CD4-positive, alpha-beta memory T cell (primary cell): ENCODE results near the gene TUBE1. TPM values are rescaled to one million over a fixed set of nuclear protein-coding genes. Genes with fewer than 3 reads are reported as not detected.

Experiments used
- CTCF ChIA-PET: fragments of 350-600 bp; sonication (Branson Sonifier 250); formaldehyde crosslinking; loops from one replicate; lab custom pipeline; 2021; ENCODE audit warnings: inconsistent platforms; ENCODE audit not compliant: partially characterized antibody; lab: Charles Lee
- POLR2A ChIA-PET: fragments of 350-600 bp; sonication (Branson Sonifier 250); formaldehyde crosslinking; loops from one replicate; lab custom pipeline; 2021; ENCODE audit not compliant: partially characterized antibody; lab: Charles Lee
- DNase-seq, 5 donors: peaks; one replicate each; pipeline versions ENCODE4 v3.0.0 to v3.0.0-alpha.2; 2020 to 2022; ENCODE audit warnings: mixed read lengths in 1 of 5
- H3K27ac ChIP-seq: one replicate; pipeline ENCODE4 v1.7.0; 2013; ENCODE audit warnings: low read depth, low read length
- H3K27me3 ChIP-seq: 2 replicates; pipeline ENCODE4 v1.7.0; 2013; ENCODE audit warnings: mild to moderate bottlenecking, low read length, moderate library complexity; ENCODE audit not compliant: insufficient read depth
- H3K36me3 ChIP-seq: 2 replicates; pipeline ENCODE4 v1.7.0; 2013; ENCODE audit warnings: mild to moderate bottlenecking, low read length, moderate library complexity; ENCODE audit not compliant: insufficient read depth
- H3K4me1 ChIP-seq: 2 replicates; pipeline ENCODE4 v1.7.0; 2013; ENCODE audit warnings: mild to moderate bottlenecking, low read length, moderate library complexity; ENCODE audit not compliant: insufficient read depth
- H3K4me3 ChIP-seq, 2 donors: one replicate each; pipeline ENCODE4 v1.7.0; 2013; ENCODE audit warnings: low read length in 2 of 2, mild to moderate bottlenecking in 1 of 2
- H3K9me3 ChIP-seq, 2 donors: one replicate each; pipeline ENCODE4 v1.7.0; 2013; ENCODE audit warnings: low read length in 2 of 2, control low read depth in 1 of 2; ENCODE audit not compliant: control insufficient read depth in 1 of 2
- H3K27ac Mint-ChIP-seq, 7 donors: one replicate each; pipeline ENCODE4 v1.8.0; 2020 to 2021; ENCODE audit warnings: mixed read lengths in 7 of 7, mild to moderate bottlenecking in 6 of 7, inconsistent platforms in 3 of 7, moderate library complexity in 3 of 7
- H3K27me3 Mint-ChIP-seq, 2 donors: one replicate each; pipeline ENCODE4 v1.8.0; 2020 to 2021; ENCODE audit warnings: mixed read lengths in 2 of 2
- H3K36me3 Mint-ChIP-seq, 2 donors: one replicate each; pipeline ENCODE4 v1.8.0; 2020 to 2021; ENCODE audit warnings: mixed read lengths in 2 of 2, inconsistent platforms in 1 of 2, mild to moderate bottlenecking in 1 of 2
- H3K4me1 Mint-ChIP-seq, 4 donors: one replicate each; pipeline ENCODE4 v1.8.0; 2020 to 2021; ENCODE audit warnings: mixed read lengths in 4 of 4, mild to moderate bottlenecking in 1 of 4
- H3K4me3 Mint-ChIP-seq, 8 donors: one replicate each; pipeline ENCODE4 v1.8.0; 2020 to 2021; ENCODE audit warnings: mixed read lengths in 8 of 8, mild to moderate bottlenecking in 7 of 8, moderate library complexity in 6 of 8, inconsistent platforms in 3 of 8
- H3K9me3 Mint-ChIP-seq, 8 donors: one replicate each; pipeline ENCODE4 v1.8.0; 2020 to 2021; ENCODE audit warnings: mixed read lengths in 8 of 8, mild to moderate bottlenecking in 5 of 8, inconsistent platforms in 3 of 8, moderate library complexity in 1 of 8
- intact Hi-C: fragments of 100-400 bp; cut with micrococcal nuclease; formaldehyde crosslinking; loops from one replicate; pipeline ENCODE4 v1.15.1; 2023
- polyA plus RNA-seq, 2 donors: library from polyadenylated mRNA; unstranded; fragments of 300-500 nt; fragmentation: Illumina TruSeq; gene quantifications; one replicate each; pipeline ENCODE4 v1.2.3, GENCODE V29; 2021
- total RNA-seq, 2 experiments: library from RNA; stranded (reverse); gene quantifications; one replicate each; pipeline ENCODE4 v1.2.3, GENCODE V29; 2021

TUBE1 gene
- total and polyA plus RNA-seq, 4 experiments from 2014 or later, result 15.6 to 45.2 (median 29.8) TPM

DNA sequence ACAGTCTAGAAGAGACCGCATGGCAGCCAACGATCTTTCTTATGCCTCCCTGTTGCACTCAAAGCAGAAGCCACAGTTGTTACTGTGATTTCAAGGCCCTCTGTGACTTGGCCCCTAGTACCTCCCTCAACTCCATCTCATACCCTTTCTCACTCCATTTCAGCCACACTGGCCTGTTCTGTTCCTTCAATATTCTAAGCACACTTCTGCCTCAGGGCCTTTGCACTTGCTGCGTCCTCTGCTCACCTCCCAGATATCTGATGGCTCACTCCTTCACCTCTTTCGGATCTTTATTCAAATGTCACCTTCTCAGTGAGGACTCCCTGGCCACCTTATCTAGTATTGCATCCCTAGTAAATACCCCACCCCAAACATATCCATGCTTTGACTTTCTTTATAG, 62.8 kb downstream of the TUBE1 start:
- intact Hi-C loops, result no loop called here
- DNase-seq, result no peak
- peaks cover 51% of the 10 kb centered on the region for H3K4me1 ChIP-seq
- no peaks in the 10 kb centered on the region for H3K27me3 Mint-ChIP-seq
- no peak overlapping the region for H3K27ac ChIP-seq
- ChIA-PET POLR2A (no interaction called here), CTCF (interaction anchor here (20.9 kb wide), 1 partner anchor 17 kb away, joined by 619 read pairs; no protein-coding TSS in a partner anchor)
- H3K4me1 Mint-ChIP-seq, result peaks cover 32 to 61% (median 50%) of the 10 kb centered on the region in 4 donors
- H3K27ac Mint-ChIP-seq, result peak overlapping the region in 2 of 7 donors; percentile 26 to 85
- H3K4me3 Mint-ChIP-seq, result peak overlapping the region in 1 of 8 donors; percentile 17
- H3K4me3 ChIP-seq, result no peak overlapping the region
- no peaks in the 10 kb centered on the region for H3K27me3 ChIP-seq
- H3K9me3 ChIP-seq, result no peaks in the 10 kb centered on the region
- peaks cover 3 to 14% (median 10%) of the 10 kb centered on the region in 8 donors for H3K9me3 Mint-ChIP-seq
- no peaks in the 10 kb centered on the region for H3K36me3 ChIP-seq
- H3K36me3 Mint-ChIP-seq, result peaks cover 3 to 14% of the 10 kb centered on the region in 2 donors

DNA sequence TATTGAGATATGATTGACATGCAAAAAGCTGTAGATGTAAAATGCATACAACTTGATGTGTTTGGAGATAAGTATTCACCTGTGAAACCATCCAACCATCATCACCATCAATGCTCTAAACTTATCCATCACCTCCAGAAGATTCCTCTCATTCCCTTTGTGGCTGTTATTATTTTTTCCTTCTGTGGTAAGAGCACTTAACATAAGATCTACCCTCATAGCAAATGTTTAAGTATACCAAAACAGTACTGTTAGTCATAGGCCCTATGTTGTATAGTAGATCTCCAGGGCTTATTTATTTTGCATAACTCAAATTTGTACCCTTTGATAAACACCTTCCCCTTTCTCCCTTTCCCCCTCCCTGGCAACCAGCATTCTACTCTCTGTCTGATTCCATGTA, 64.5 kb downstream of the TUBE1 start:
- H3K9me3 ChIP-seq, result no peaks in the 10 kb centered on the region
- intact Hi-C loops, result no loop called here
- no peak overlapping the region for H3K27ac ChIP-seq
- H3K4me1 Mint-ChIP-seq, result peaks cover 23 to 56% (median 40%) of the 10 kb centered on the region in 4 donors
- ChIA-PET POLR2A (interaction anchor here (1.1 kb wide), 1 partner anchor 13 kb away, joined by 4 read pairs; no protein-coding TSS in a partner anchor), CTCF (interaction anchor here (1.1 to 20.9 kb wide), 3 partner anchors 11 to 18 kb away, joined by 3 to 619 read pairs (median 5); no protein-coding TSS in a partner anchor)
- H3K4me3 ChIP-seq, result no peak overlapping the region
- DNase-seq, result no peak
- H3K27me3 Mint-ChIP-seq, result no peaks in the 10 kb centered on the region
- peak overlapping the region in 2 of 7 donors; percentile 24 to 79 for H3K27ac Mint-ChIP-seq
- H3K4me1 ChIP-seq, result peaks cover 39% of the 10 kb centered on the region
- H3K27me3 ChIP-seq, result no peaks in the 10 kb centered on the region
- peaks cover 3 to 14% (median 10%) of the 10 kb centered on the region in 8 donors for H3K9me3 Mint-ChIP-seq
- no peak overlapping the region for H3K4me3 Mint-ChIP-seq
- peaks cover 3 to 14% of the 10 kb centered on the region in 2 donors for H3K36me3 Mint-ChIP-seq
- no peaks in the 10 kb centered on the region for H3K36me3 ChIP-seq

DNA sequence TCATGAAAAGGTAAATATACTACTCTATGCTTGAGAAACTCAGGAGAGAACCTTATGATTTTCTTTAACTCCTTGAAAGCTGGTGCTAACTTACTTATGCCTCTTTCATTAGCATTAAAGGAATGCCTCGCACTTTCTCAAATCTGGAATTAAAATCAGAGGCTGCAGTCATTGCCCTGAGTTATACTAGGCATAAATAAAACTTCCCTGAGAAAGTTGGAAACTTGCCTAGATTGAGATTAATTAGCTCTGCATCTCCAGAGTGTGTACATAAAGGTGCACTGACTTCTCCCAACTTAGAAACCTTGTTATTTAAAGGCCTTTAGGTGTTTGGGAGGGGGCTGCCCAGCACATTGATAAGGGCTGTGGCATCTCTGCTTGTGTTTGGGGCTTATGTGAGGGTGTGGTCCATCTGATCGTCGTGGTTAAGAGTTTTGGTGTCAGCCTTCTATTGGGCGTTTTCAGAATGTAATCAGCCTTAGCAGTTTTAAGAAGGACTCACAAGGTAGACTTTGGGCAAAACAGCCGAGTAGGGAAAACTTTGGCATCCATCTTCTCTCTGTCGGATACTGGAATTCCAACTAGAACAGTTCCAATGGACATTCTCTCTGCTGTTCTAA, 65.5 kb downstream of the TUBE1 start:
- Mint-ChIP-seq H3K27me3 (no peaks in the 10 kb centered on the region), H3K4me1 (peaks cover 14 to 56% (median 37%) of the 10 kb centered on the region in 4 donors), H3K4me3 (no peak overlapping the region), H3K36me3 (peaks cover 3 to 14% of the 10 kb centered on the region in 2 donors), H3K27ac (peak overlapping the region in 3 of 7 donors; percentile 32 to 79 (median 53)), H3K9me3 (peaks cover 3 to 14% (median 10%) of the 10 kb centered on the region in 8 donors)
- H3K36me3 ChIP-seq, result no peaks in the 10 kb centered on the region
- no peak overlapping the region for H3K27ac ChIP-seq
- H3K9me3 ChIP-seq, result no peaks in the 10 kb centered on the region
- H3K4me1 ChIP-seq, result peaks cover 39% of the 10 kb centered on the region
- no peak for DNase-seq
- ChIA-PET CTCF (interaction anchor here (2.7 to 20.9 kb wide), 2 partner anchors 11 to 19 kb away, joined by 19 to 619 read pairs; no protein-coding TSS in a partner anchor), POLR2A (no interaction called here)
- no peak overlapping the region for H3K4me3 ChIP-seq
- intact Hi-C loops, result no loop called here
- no peaks in the 10 kb centered on the region for H3K27me3 ChIP-seq

Other genes with a start within 250 kb of the TUBE1 start
- 100 to 1,000 TPM; 664 to 713 TPM for gene FYN, start 214.0 kb downstream of the TUBE1 start, total RNA-seq
- gene FYN, start 214.0 kb downstream of the TUBE1 start, polyA plus RNA-seq, result 100 to 1,000 TPM; 338 to 463 TPM
- gene CCN6, start 33.4 kb downstream of the TUBE1 start, total RNA-seq, result not detected
- gene CCN6, start 33.4 kb downstream of the TUBE1 start, polyA plus RNA-seq, result under 1 TPM in 1 of 2 donors, not detected in 1; 0.09 TPM
- 1 to 10 TPM; 1.7 to 1.9 TPM for gene FAM229B, start 109 bp upstream of the TUBE1 start, total RNA-seq
- 1 to 10 TPM; 3.8 to 7.6 TPM for gene FAM229B, start 109 bp upstream of the TUBE1 start, polyA plus RNA-seq
- gene LAMA4, start 167.1 kb upstream of the TUBE1 start, total RNA-seq, result not detected
- not detected for gene LAMA4, start 167.1 kb upstream of the TUBE1 start, polyA plus RNA-seq